Neural cell (in vitro differentiated cells): Measurements from ENCODE around the gene PLCL1. TPM values are rescaled to one million over a fixed set of nuclear protein-coding genes. Genes with fewer than 3 reads are reported as not detected.
A peak's percentile ranks its signal among the peaks of the same experiment; 100 is the strongest.

Experiments used
- H2AFZ ChIP-seq: fragments of 200-600, 300-800 bp; sonication (generic), shearing (Covaris generic); 2 replicates; pipeline ENCODE4 v1.6.0; 2014; ENCODE audit warnings: low read depth, mild to moderate bottlenecking, antibody characterized with exemption, low read length, moderate library complexity
- H3F3A ChIP-seq: fragments of 200-600 bp; shearing (Covaris generic); 2 replicates; pipeline ENCODE4 v1.6.1; 2016; ENCODE audit warnings: mild to moderate bottlenecking, moderate library complexity, mixed read lengths, antibody characterized with exemption, low read length; ENCODE audit not compliant: insufficient read depth, poor library complexity, severe bottlenecking
- H3K27ac ChIP-seq: fragments of 200-600, 300-800 bp; sonication (generic), shearing (Covaris generic); 2 replicates; pipeline ENCODE4 v1.5.1; 2014; ENCODE audit warnings: mild to moderate bottlenecking, low read length, moderate library complexity
- H3K27me3 ChIP-seq: fragments of 300-800, 200-600 bp; sonication (generic), shearing (Covaris generic); 2 replicates; pipeline ENCODE4 v1.6.0; 2014; ENCODE audit warnings: mild to moderate bottlenecking, low read depth, low read length, moderate library complexity; ENCODE audit not compliant: insufficient read depth
- H3K36me3 ChIP-seq: fragments of 300-800, 200-600 bp; sonication (generic), shearing (Covaris generic); 2 replicates; pipeline ENCODE4 v1.5.1; 2014; ENCODE audit warnings: mild to moderate bottlenecking, antibody characterized with exemption, low read length, moderate library complexity; ENCODE audit not compliant: insufficient read depth
- H3K4me2 ChIP-seq: fragments of 300-800, 200-600 bp; sonication (generic), shearing (Covaris generic); 2 replicates; pipeline ENCODE4 v1.6.0; 2014; ENCODE audit warnings: mild to moderate bottlenecking, low read length
- H3K4me3 ChIP-seq: fragments of 300-800, 200-600 bp; sonication (generic), shearing (Covaris generic); 2 replicates; pipeline ENCODE4 v1.5.1; 2014; ENCODE audit warnings: mild to moderate bottlenecking, low read length, moderate library complexity
- H3K79me2 ChIP-seq: fragments of 200-600 bp; shearing (Covaris generic); replicated peaks from 2 replicates; pipeline ENCODE4 v1.6.0; 2014; ENCODE audit warnings: mild to moderate bottlenecking, low read length, moderate library complexity; ENCODE audit not compliant: insufficient read depth
- H3K9ac ChIP-seq: fragments of 300-800, 200-600 bp; sonication (generic), shearing (Covaris generic); 2 replicates; pipeline ENCODE4 v1.6.1; 2016; ENCODE audit warnings: mild to moderate bottlenecking, low read length, mixed read lengths
- H3K9me2 ChIP-seq: fragments of 200-600 bp; shearing (Covaris generic); 2 replicates; pipeline ENCODE4 v1.6.1; 2016; ENCODE audit warnings: mild to moderate bottlenecking, low read length, mixed read lengths; ENCODE audit not compliant: insufficient read depth
- H3K9me3 ChIP-seq: fragments of 200-600, 300-800 bp; sonication (generic), shearing (Covaris generic); 2 replicates; pipeline ENCODE4 v1.6.1; 2016; ENCODE audit warnings: mild to moderate bottlenecking, mixed run types, low read length, moderate library complexity, mixed read lengths
- H4K20me1 ChIP-seq: fragments of 200-600 bp; shearing (Covaris generic); 2 replicates; pipeline ENCODE4 v1.6.1; 2016; ENCODE audit warnings: mild to moderate bottlenecking, mixed run types; ENCODE audit not compliant: insufficient read depth
- CTCF ChIP-seq: fragments of 450-650 bp; IDR thresholded peaks from 2 replicates; pipeline ENCODE4 v1.5.1; 2014; ENCODE audit warnings: antibody characterized with exemption, mild to moderate bottlenecking, moderate library complexity; ENCODE audit not compliant: poor library complexity, severe bottlenecking
- EP300 ChIP-seq: fragments of 450-650 bp; conservative IDR thresholded peaks from 2 replicates; pipeline ENCODE4 v1.6.1; 2014; ENCODE audit warnings: antibody characterized with exemption, mild to moderate bottlenecking, moderate library complexity; ENCODE audit not compliant: poor library complexity, severe bottlenecking
- EZH2 ChIP-seq: fragments of 200-600, 300-800 bp; shearing (Covaris generic), sonication (generic); IDR thresholded peaks from 2 replicates; pipeline ENCODE4 v1.6.1; 2014; ENCODE audit warnings: antibody characterized with exemption, low read length, borderline replicate concordance, mild to moderate bottlenecking; ENCODE audit not compliant: insufficient read depth, poor library complexity, severe bottlenecking
- MXI1 ChIP-seq: fragments of 450-650 bp; conservative IDR thresholded peaks from 2 replicates; pipeline ENCODE4 v1.6.1; 2014; ENCODE audit warnings: antibody characterized with exemption, mild to moderate bottlenecking; ENCODE audit not compliant: poor library complexity, severe bottlenecking
- POLR2AphosphoS5 ChIP-seq: IDR thresholded peaks from 2 replicates; pipeline ENCODE4 v1.6.1; 2012
- RAD21 ChIP-seq: fragments of 450-650 bp; conservative IDR thresholded peaks from 2 replicates; pipeline ENCODE4 v1.6.1; 2014; ENCODE audit warnings: antibody characterized with exemption, mild to moderate bottlenecking, moderate library complexity
- SMC3 ChIP-seq: fragments of 450-650 bp; conservative IDR thresholded peaks from 2 replicates; pipeline ENCODE4 v1.6.1; 2014; ENCODE audit warnings: antibody characterized with exemption, mild to moderate bottlenecking, moderate library complexity; ENCODE audit not compliant: poor library complexity
- TAF1 ChIP-seq: IDR thresholded peaks from 2 replicates; pipeline ENCODE4 v1.6.1; 2012; ENCODE audit warnings: low read depth
- polyA plus RNA-seq: library from polyadenylated mRNA; depleted of rRNA; stranded (reverse); fragments of >200 nt; gene quantifications from 2 replicates; pipeline ENCODE4 v1.2.3, GENCODE V29; 2014
- TF ChIP-seq, protein P1 (sequence below): IDR thresholded peaks from 2 replicates; pipeline ENCODE4 v1.6.1; 2012; ENCODE audit warnings: borderline replicate concordance

The PLCL1 gene
- polyA plus RNA-seq, 1 donor from 2014 or later, result 6.8 TPM

GRCh38 chr2:198114064-198114463, 309.7 kb downstream of the PLCL1 start (continued):
- no peak for TF ChIP-seq MXI1

DNA sequence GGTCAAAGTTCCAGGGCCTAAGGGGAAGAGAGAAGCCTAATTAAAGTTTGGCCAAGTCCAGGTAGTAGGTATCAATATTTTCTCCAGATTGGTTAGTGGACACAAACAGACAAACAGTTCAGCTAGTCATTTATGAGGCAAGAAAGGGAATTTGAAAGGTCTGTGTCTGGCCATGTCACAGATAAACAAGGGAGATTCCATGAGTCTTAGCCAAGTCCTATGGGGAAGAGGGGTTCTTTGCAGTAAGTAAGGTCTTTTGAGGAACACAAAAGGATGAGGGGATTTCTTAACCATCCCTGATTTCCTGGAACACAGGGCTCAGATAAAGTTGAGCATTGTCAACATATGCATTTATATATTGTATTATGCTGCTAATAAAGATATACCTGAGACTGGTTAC, 310.8 kb downstream of the PLCL1 start:
- Histone ChIP-seq H3F3A (no peaks in the 10 kb centered on the region), H3K9ac (no peak overlapping the region), H3K9me2 (no peaks in the 10 kb centered on the region), H3K9me3 (no peaks in the 10 kb centered on the region), H4K20me1 (no peaks in the 10 kb centered on the region), H3K27me3 (no peaks in the 10 kb centered on the region), H3K36me3 (no peaks in the 10 kb centered on the region), H2AFZ (no peak overlapping the region), H3K79me2 (no peaks in the 10 kb centered on the region), H3K4me2 (no peak overlapping the region), H3K4me3 (no peak overlapping the region), H3K27ac (no peak overlapping the region)
- no peak for TF ChIP-seq SMC3

- Histone ChIP-seq H3F3A (no peaks in the 10 kb centered on the region), H3K36me3 (no peaks in the 10 kb centered on the region), H3K27ac (peak overlapping the region; percentile 19), H2AFZ (no peak overlapping the region), H3K79me2 (no peaks in the 10 kb centered on the region), H3K4me3 (no peak overlapping the region), H3K27me3 (no peaks in the 10 kb centered on the region), H3K9ac (no peak overlapping the region), H3K9me3 (no peaks in the 10 kb centered on the region), H4K20me1 (no peaks in the 10 kb centered on the region), H3K4me2 (no peak overlapping the region), H3K9me2 (no peaks in the 10 kb centered on the region)
- TF ChIP-seq MXI1, result no peak
- TF ChIP-seq, protein P1, sequence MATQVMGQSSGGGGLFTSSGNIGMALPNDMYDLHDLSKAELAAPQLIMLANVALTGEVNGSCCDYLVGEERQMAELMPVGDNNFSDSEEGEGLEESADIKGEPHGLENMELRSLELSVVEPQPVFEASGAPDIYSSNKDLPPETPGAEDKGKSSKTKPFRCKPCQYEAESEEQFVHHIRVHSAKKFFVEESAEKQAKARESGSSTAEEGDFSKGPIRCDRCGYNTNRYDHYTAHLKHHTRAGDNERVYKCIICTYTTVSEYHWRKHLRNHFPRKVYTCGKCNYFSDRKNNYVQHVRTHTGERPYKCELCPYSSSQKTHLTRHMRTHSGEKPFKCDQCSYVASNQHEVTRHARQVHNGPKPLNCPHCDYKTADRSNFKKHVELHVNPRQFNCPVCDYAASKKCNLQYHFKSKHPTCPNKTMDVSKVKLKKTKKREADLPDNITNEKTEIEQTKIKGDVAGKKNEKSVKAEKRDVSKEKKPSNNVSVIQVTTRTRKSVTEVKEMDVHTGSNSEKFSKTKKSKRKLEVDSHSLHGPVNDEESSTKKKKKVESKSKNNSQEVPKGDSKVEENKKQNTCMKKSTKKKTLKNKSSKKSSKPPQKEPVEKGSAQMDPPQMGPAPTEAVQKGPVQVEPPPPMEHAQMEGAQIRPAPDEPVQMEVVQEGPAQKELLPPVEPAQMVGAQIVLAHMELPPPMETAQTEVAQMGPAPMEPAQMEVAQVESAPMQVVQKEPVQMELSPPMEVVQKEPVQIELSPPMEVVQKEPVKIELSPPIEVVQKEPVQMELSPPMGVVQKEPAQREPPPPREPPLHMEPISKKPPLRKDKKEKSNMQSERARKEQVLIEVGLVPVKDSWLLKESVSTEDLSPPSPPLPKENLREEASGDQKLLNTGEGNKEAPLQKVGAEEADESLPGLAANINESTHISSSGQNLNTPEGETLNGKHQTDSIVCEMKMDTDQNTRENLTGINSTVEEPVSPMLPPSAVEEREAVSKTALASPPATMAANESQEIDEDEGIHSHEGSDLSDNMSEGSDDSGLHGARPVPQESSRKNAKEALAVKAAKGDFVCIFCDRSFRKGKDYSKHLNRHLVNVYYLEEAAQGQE, result peak; percentile 47
Measured at GRCh38 chr2:198116756-198117155, 312.4 kb downstream of the PLCL1 start.

DNA sequence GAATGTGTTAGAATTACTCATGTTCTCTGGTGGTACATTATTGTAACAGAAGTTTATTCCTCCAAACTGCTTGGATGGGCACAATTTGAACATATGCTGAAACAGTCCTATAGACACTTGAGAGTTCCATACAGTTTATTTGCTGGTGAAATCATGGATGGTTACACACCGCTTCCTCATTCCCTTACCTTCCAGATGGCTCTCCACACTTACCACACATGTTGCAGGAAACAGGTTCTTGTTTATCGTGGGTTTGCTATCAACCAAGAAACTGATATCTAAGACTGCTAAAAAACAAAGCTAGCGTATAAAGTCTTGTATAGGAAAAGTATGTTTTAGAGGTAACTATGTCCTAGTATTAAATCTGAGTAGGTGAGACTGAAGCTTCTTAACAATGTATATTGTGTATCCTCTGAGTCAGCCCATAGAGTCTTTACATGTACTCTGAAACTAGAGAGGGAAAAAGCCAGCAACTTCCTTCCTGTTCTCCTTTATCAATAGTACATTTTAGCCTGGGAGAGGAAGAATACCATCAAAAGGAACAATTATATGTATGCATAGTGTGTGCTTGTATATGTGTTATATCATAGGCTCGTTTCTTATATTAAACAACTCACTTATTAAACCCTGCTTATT, 313.1 kb downstream of the PLCL1 start:
- Histone ChIP-seq H3K9ac (no peak overlapping the region), H3K36me3 (no peaks in the 10 kb centered on the region)

More for the DNA sequence above, 313.1 kb downstream of the PLCL1 start:
- H3K9me3 ChIP-seq, result no peaks in the 10 kb centered on the region
- no peak for TF ChIP-seq CTCF
- no peak for TF ChIP-seq SMC3
- no peak for TF ChIP-seq RAD21
- TF ChIP-seq EZH2, result no peak
- TF ChIP-seq TAF1, result no peak
- TF ChIP-seq POLR2AphosphoS5, result no peak
- TF ChIP-seq, protein P1, result no peak
- TF ChIP-seq MXI1, result no peak
- TF ChIP-seq EP300, result no peak
- H3K27ac ChIP-seq, result peak overlapping the region; percentile 19
- no peaks in the 10 kb centered on the region for H3K27me3 ChIP-seq
- no peak overlapping the region for H2AFZ ChIP-seq
- H3K4me3 ChIP-seq, result no peak overlapping the region
- H3K79me2 ChIP-seq, result no peaks in the 10 kb centered on the region
- no peak overlapping the region for H3K4me2 ChIP-seq
- no peaks in the 10 kb centered on the region for H4K20me1 ChIP-seq
- H3F3A ChIP-seq, result no peaks in the 10 kb centered on the region
- no peaks in the 10 kb centered on the region for H3K9me2 ChIP-seq
